HG02759 (cell line): ENCODE measurements around the gene NALCN.

ENCODE experiments used
- ATAC-seq: cut with Tn5 transposase; IDR thresholded peaks from one replicate; pipeline ENCODE4 v1.9.1; 2021; ENCODE audit warnings: mild to moderate bottlenecking, moderate library complexity; ENCODE audit not compliant: unreplicated experiment

NALCN gene

GRCh38 chr13:101217086-101217485 lies 199.2 kb downstream of the NALCN start:
- ATAC-seq = no peak

- ATAC-seq = no peak
Measured at GRCh38 chr13:101211261-101211660, 205.0 kb downstream of the NALCN start.

- no peak for ATAC-seq
Measured at GRCh38 chr13:101210774-101211173, 205.5 kb downstream of the NALCN start.

GRCh38 chr13:101209206-101209893 lies 207.0 kb downstream of the NALCN start:
- ATAC-seq = no peak

- ATAC-seq = no peak
Measured at GRCh38 chr13:101205408-101205807, 210.9 kb downstream of the NALCN start.

GRCh38 chr13:101204270-101205020 lies 211.9 kb downstream of the NALCN start:
- no peak for ATAC-seq

- no peak for ATAC-seq
Measured at GRCh38 chr13:101202590-101202989, 213.7 kb downstream of the NALCN start.

GRCh38 chr13:101190976-101191375 lies 225.3 kb downstream of the NALCN start:
- no peak for ATAC-seq

- ATAC-seq = no peak
Measured at GRCh38 chr13:101190337-101190736, 226.0 kb downstream of the NALCN start.

GRCh38 chr13:101185606-101186005 lies 230.7 kb downstream of the NALCN start:
- no peak for ATAC-seq

GRCh38 chr13:101181076-101181685 lies 235.1 kb downstream of the NALCN start:
- no peak for ATAC-seq

- ATAC-seq = no peak
Measured at GRCh38 chr13:101179021-101179420, 237.3 kb downstream of the NALCN start.

- ATAC-seq = no peak
Measured at GRCh38 chr13:101178406-101178805, 237.9 kb downstream of the NALCN start.

- ATAC-seq = no peak
Measured at GRCh38 chr13:101170306-101170705, 246.0 kb downstream of the NALCN start.

GRCh38 chr13:101157261-101157660 lies 259.0 kb downstream of the NALCN start:
- ATAC-seq = no peak

GRCh38 chr13:101155920-101156319 lies 260.4 kb downstream of the NALCN start:
- ATAC-seq = no peak

GRCh38 chr13:101152184-101152583 lies 264.1 kb downstream of the NALCN start:
- no peak for ATAC-seq

- ATAC-seq = no peak
Measured at GRCh38 chr13:101150998-101151397, 265.3 kb downstream of the NALCN start.

- no peak for ATAC-seq
Measured at GRCh38 chr13:101149735-101150384, 266.4 kb downstream of the NALCN start.

GRCh38 chr13:101146101-101146898 lies 270.0 kb downstream of the NALCN start:
- ATAC-seq = no peak
